Measurements from ENCODE around the gene SARDH. TPM values are rescaled to one million over a fixed set of nuclear protein-coding genes. Genes with fewer than 3 reads are reported as not detected.

The SARDH gene
- total RNA-seq, 4 donors from 2014 or later: 0.39 to 2.9 (median 0.59) TPM

DNA sequence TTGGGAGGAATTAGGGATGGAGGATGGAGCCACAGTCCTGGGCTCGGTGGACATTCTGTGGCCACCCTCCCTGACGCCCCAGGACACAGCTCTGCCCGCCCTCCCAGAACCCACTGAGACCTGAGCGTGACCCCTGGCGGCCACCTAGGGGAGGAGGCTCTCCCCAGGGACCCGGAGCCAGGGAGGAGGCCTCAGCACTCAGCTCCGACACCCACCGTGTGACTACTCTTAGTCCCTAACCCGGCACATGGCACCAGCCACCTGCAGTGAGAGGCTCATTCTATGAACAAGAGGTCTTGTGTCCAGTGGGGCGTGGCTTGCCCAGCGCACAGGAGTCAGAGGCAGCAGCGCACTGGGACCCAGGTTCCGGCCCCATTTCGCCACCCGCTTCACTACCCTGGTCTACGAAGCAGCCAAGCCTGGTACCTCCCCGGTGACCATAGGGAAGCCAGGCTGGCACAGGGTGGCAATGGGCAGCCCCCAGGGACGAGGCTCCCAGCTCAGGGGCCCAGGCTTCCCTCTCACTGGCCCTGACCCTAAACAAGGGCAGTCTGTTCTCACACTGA, 10.2 kb downstream of the SARDH start:
- Histone ChIP-seq H3K9me3 (no peaks in the 10 kb centered on the region), H3K4me1 (no peaks in the 10 kb centered on the region), H3K36me3 (no peaks in the 10 kb centered on the region), H3K27me3 (peaks cover 0 to 9% (median 4%) of the 10 kb centered on the region in 3 donors), H3K4me3 (no peak overlapping the region), H3K27ac (no peak overlapping the region)
- in situ Hi-C loops (cut with MboI; ENCODE audit: low sequenced_read_pairs in 4 of 4): loop anchor here in 2 of 4 donors (25.0 kb wide), 1 partner anchor 191 kb away; the partner anchor contains the start of gene ADAMTSL2 (in 2 of the 2)
- ATAC-seq (no peak), DNase-seq (no peak)
- TF ChIP-seq POLR2A (IDR thresholded peaks at IDR 0.05): no peak
- TF ChIP-seq CTCF (IDR thresholded peaks at IDR 0.05 in 4 of 5, conservative IDR thresholded peaks at IDR 0.05 in 1 of 5): no peak
- intact Hi-C loops (cut with DNase I; ENCODE audit: low total_unique reads): no loop called here

- Histone ChIP-seq H3K36me3 (no peaks in the 10 kb centered on the region), H3K27me3 (peaks cover 0 to 9% (median 4%) of the 10 kb centered on the region in 3 donors), H3K4me3 (no peak overlapping the region), H3K4me1 (no peaks in the 10 kb centered on the region), H3K9me3 (no peaks in the 10 kb centered on the region), H3K27ac (no peak overlapping the region)
- ATAC-seq: no peak
- DNase-seq: peak in 1 of 2 donors; percentile 3
- intact Hi-C loops (cut with DNase I; ENCODE audit: low total_unique reads): no loop called here
- no peak for TF ChIP-seq CTCF (IDR thresholded peaks at IDR 0.05 in 4 of 5, conservative IDR thresholded peaks at IDR 0.05 in 1 of 5)
- no peak for TF ChIP-seq POLR2A (IDR thresholded peaks at IDR 0.05)
- in situ Hi-C loops (cut with MboI; ENCODE audit: low sequenced_read_pairs in 4 of 4): loop anchor here in 2 of 4 donors (25.0 kb wide), 1 partner anchor 190 kb away; the partner anchor contains the start of gene ADAMTSL2 (in 2 of the 2)
Observed at GRCh38 chr9:133727277-133727875, 10.8 kb downstream of the SARDH start.

DNA sequence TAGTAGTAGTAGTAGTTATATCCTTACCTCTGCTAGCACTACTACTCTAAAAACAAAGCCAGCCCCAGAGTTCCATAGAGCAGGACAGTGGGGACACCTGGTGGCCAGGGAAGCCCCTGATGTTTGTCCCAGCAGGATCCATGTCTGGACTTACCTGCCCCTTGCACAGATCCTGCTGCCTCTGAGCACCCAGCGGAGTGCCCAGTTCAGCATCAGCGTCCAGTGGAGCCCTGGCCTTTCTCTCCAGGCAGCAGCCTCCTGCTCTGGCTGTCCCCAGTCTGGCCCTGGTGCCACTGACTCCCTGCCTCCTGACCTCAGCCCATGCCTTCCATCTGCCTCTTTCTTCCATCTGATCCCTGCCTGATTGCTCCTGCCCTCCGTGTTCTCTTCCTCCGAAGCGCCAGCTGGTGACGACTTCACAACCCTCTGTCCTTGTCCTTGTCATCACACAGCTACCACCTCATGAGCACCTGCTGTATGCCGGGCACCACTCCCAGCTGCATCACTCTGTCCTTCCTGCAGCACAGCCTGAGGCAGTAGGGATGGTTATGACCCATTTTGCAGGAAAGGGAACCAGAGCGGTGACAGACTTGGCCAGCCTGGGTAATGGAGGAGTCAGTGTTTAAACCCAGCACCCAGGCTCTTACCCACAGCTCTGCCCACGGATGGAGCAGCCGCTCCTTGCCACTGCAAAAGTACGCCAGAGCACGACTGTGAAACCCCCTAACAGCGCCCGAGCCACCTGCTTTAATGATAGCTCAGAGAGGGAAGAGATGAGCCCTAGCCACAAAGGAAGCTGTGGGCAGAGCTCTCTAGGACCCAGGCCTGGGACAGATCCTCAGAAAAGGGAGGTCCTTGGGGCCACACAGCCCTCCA, 11.5 kb downstream of the SARDH start:
- H3K4me3 ChIP-seq: no peak overlapping the region
- H3K27me3 ChIP-seq: peaks cover 0 to 9% (median 4%) of the 10 kb centered on the region in 3 donors
- no peaks in the 10 kb centered on the region for H3K36me3 ChIP-seq
- H3K9me3 ChIP-seq: no peaks in the 10 kb centered on the region
- TF ChIP-seq POLR2A (IDR thresholded peaks at IDR 0.05): no peak
- peak in 4 of 5 experiments; percentile 26 to 42 (median 38) for TF ChIP-seq CTCF (IDR thresholded peaks at IDR 0.05 in 4 of 5, conservative IDR thresholded peaks at IDR 0.05 in 1 of 5)
- H3K4me1 ChIP-seq: no peaks in the 10 kb centered on the region
- intact Hi-C loops (cut with DNase I; ENCODE audit: low total_unique reads) (no loop called here), in situ Hi-C loops (cut with MboI; ENCODE audit: low sequenced_read_pairs in 4 of 4) (loop anchor here in 2 of 4 donors (25.0 kb wide), 1 partner anchor 189 kb away; the partner anchor contains the start of gene ADAMTSL2 (in 2 of the 2))
- no peak for ATAC-seq
- peak in 1 of 2 donors; percentile 11 for DNase-seq
- H3K27ac ChIP-seq: no peak overlapping the region

GRCh38 chr9:133725886-133726285, 12.3 kb downstream of the SARDH start:
- Histone ChIP-seq H3K27me3 (peaks cover 0 to 9% (median 4%) of the 10 kb centered on the region in 3 donors), H3K4me3 (no peak overlapping the region), H3K36me3 (no peaks in the 10 kb centered on the region), H3K4me1 (no peaks in the 10 kb centered on the region), H3K9me3 (no peaks in the 10 kb centered on the region), H3K27ac (no peak overlapping the region)
- TF ChIP-seq CTCF (IDR thresholded peaks at IDR 0.05 in 4 of 5, conservative IDR thresholded peaks at IDR 0.05 in 1 of 5): no peak
- no peak for TF ChIP-seq POLR2A (IDR thresholded peaks at IDR 0.05)
- no peak for ATAC-seq
- intact Hi-C loops (cut with DNase I; ENCODE audit: low total_unique reads): no loop called here
- peak in 1 of 2 donors; percentile 3 for DNase-seq
- in situ Hi-C loops (cut with MboI; ENCODE audit: low sequenced_read_pairs in 4 of 4): loop anchor here in 2 of 4 donors (25.0 kb wide), 1 partner anchor 189 kb away; the partner anchor contains the start of gene ADAMTSL2 (in 2 of the 2)
